Peyer's patch (tissue), 4 donors: ENCODE measurements around the gene RASSF8.

ENCODE experiments used
- CTCF ChIP-seq, 6 experiments: fragments of 450-650 bp in 4 of 6; fragments of 200-600 bp in 2 of 6; sonication (generic) in 1 of 6; IDR thresholded peaks; one replicate each; pipeline ENCODE4 v1.5.1; 2017 to 2019; ENCODE audit warnings: antibody characterized with exemption in 6 of 6, mild to moderate bottlenecking in 3 of 6, moderate library complexity in 1 of 6
- POLR2A ChIP-seq, 2 donors: fragments of 450-650 bp; IDR thresholded peaks; one replicate each; pipeline ENCODE4 v1.5.1; 2017; ENCODE audit warnings: antibody characterized with exemption in 2 of 2, mild to moderate bottlenecking in 2 of 2, moderate library complexity in 2 of 2

GRCh38 chr12:26027401-26027800 lies 68.9 kb downstream of the RASSF8 start:
- no peak for TF ChIP-seq CTCF (IDR thresholded peaks at IDR 0.05)
- no peak for TF ChIP-seq POLR2A (IDR thresholded peaks at IDR 0.05)
